IMR-90 (cell line): ENCODE results near the gene TMTC1. TPM values are rescaled to one million over a fixed set of nuclear protein-coding genes. Genes with fewer than 3 reads are reported as not detected.

Source experiments
- ATAC-seq: fragments of 200-7000 bp; cut with Tn5 transposase; 2 replicates; pipeline ENCODE4 v1.9.1; 2020; ENCODE audit warnings: low read depth, mild to moderate bottlenecking, moderate library complexity
- BruUV-seq: library from RNA; stranded (reverse); fragments of 400-500 nt; replicated peaks from 2 replicates; lab custom pipeline; 2021; lab: Mats Ljungman, UMichigan
- CTCF ChIA-PET: fragments of 300-600 bp; formaldehyde crosslinking; extraction: SDS; loops from one replicate; lab custom pipeline; 2021; ENCODE audit warnings: antibody characterized with exemption; lab: Yijun Ruan, JAX
- POLR2A ChIA-PET: fragments of 300-600 bp; sonication (Branson Sonifier 250); formaldehyde crosslinking; loops from one replicate; lab custom pipeline; 2022; ENCODE audit warnings: antibody characterized with exemption; ENCODE audit not compliant: unreplicated experiment; lab: Charles Lee
- DNase-seq: peaks from one replicate; pipeline ENCODE4 v3.0.0; 2013
- H2AFZ ChIP-seq: replicated peaks from 2 replicates; pipeline ENCODE3; 2013; ENCODE audit warnings: low read length, mild to moderate bottlenecking; ENCODE audit not compliant: poor library complexity
- H2AK5ac ChIP-seq: 2 replicates; pipeline ENCODE4 v1.6.1; 2013; ENCODE audit warnings: low read depth, low read length, inconsistent platforms
- H2AK9ac ChIP-seq: replicated peaks from 2 replicates; pipeline ENCODE3; 2013; ENCODE audit warnings: mild to moderate bottlenecking, low read depth, low read length, moderate library complexity; ENCODE audit not compliant: poor library complexity
- H2BK120ac ChIP-seq: 2 replicates; pipeline ENCODE4 v1.6.1; 2013; ENCODE audit warnings: low read depth, low read length, inconsistent platforms
- H2BK15ac ChIP-seq: 3 replicates; pipeline ENCODE4 v1.6.1; 2013; ENCODE audit warnings: low read depth, low read length, inconsistent platforms
- H2BK20ac ChIP-seq: 2 replicates; pipeline ENCODE4 v1.6.1; 2013; ENCODE audit warnings: low read depth, mild to moderate bottlenecking, inconsistent platforms, low read length, moderate library complexity
- H2BK5ac ChIP-seq: 2 replicates; pipeline ENCODE4 v1.6.1; 2013; ENCODE audit warnings: mild to moderate bottlenecking, low read depth, low read length, inconsistent platforms; ENCODE audit not compliant: poor library complexity, severe bottlenecking
- H3K14ac ChIP-seq: replicated peaks from 2 replicates; pipeline ENCODE4 v1.6.1; 2013; ENCODE audit warnings: low read depth, low read length, inconsistent platforms
- H3K18ac ChIP-seq: 2 replicates; pipeline ENCODE4 v1.6.1; 2013; ENCODE audit warnings: low read depth, low read length, control low read depth
- H3K23ac ChIP-seq: 2 replicates; pipeline ENCODE4 v1.6.1; 2013; ENCODE audit warnings: low read depth, low read length, inconsistent platforms
- H3K27ac ChIP-seq: 2 replicates; pipeline ENCODE4 v1.5.1; 2013; ENCODE audit warnings: mild to moderate bottlenecking, control low read depth, low read length; ENCODE audit not compliant: insufficient read depth
- H3K27me3 ChIP-seq: 2 replicates; pipeline ENCODE4 v1.6.1; 2013; ENCODE audit warnings: low read length; ENCODE audit not compliant: control insufficient read depth, insufficient read depth
- H3K36me3 ChIP-seq: 2 replicates; pipeline ENCODE4 v1.6.1; 2013; ENCODE audit warnings: low read length, mixed read lengths; ENCODE audit not compliant: control insufficient read depth, insufficient read depth
- H3K4ac ChIP-seq: 2 replicates; pipeline ENCODE4 v1.6.1; 2013; ENCODE audit warnings: low read depth, low read length, inconsistent platforms
- H3K4me1 ChIP-seq: 2 replicates; pipeline ENCODE4 v1.6.1; 2013; ENCODE audit warnings: low read length, mixed read lengths; ENCODE audit not compliant: control insufficient read depth, insufficient read depth
- H3K4me2 ChIP-seq: 2 replicates; pipeline ENCODE4 v1.6.1; 2013; ENCODE audit warnings: low read depth, mild to moderate bottlenecking, control low read depth, low read length, moderate library complexity
- H3K4me3 ChIP-seq: 2 replicates; pipeline ENCODE4 v1.5.1; 2013; ENCODE audit warnings: low read depth, mild to moderate bottlenecking, control low read depth, low read length, moderate library complexity; ENCODE audit not compliant: insufficient read depth
- H3K56ac ChIP-seq: 2 replicates; pipeline ENCODE4 v1.6.1; 2013; ENCODE audit warnings: low read length, inconsistent platforms; ENCODE audit not compliant: insufficient read depth; ENCODE audit errors: extremely low read depth
- H3K79me1 ChIP-seq, 2 experiments: 2 replicates each; pipeline ENCODE4 v1.6.1; 2013; ENCODE audit warnings: low read length in 2 of 2, inconsistent platforms in 1 of 2, low read depth in 1 of 2
- H3K9ac ChIP-seq: 2 replicates; pipeline ENCODE4 v1.6.1; 2013; ENCODE audit warnings: low read depth, low read length, control low read depth
- H3K9me1 ChIP-seq: 2 replicates; pipeline ENCODE4 v1.6.1; 2013; ENCODE audit warnings: low read length, inconsistent platforms; ENCODE audit not compliant: insufficient read depth
- H3K9me3 ChIP-seq: 2 replicates; pipeline ENCODE4 v1.6.1; 2013; ENCODE audit warnings: low read length; ENCODE audit not compliant: control insufficient read depth, insufficient read depth
- H4K20me1 ChIP-seq: 2 replicates; pipeline ENCODE4 v1.6.1; 2013; ENCODE audit warnings: low read length, inconsistent platforms; ENCODE audit not compliant: insufficient read depth
- H4K5ac ChIP-seq: 2 replicates; pipeline ENCODE4 v1.6.1; 2013; ENCODE audit warnings: mild to moderate bottlenecking, low read depth, low read length, control low read depth
- H4K8ac ChIP-seq, 2 experiments: 2 replicates each; pipeline ENCODE4 v1.6.1; 2013; ENCODE audit warnings: low read depth in 2 of 2, low read length in 2 of 2, control low read depth in 1 of 2, inconsistent platforms in 1 of 2
- H4K91ac ChIP-seq: 2 replicates; pipeline ENCODE4 v1.6.1; 2013; ENCODE audit warnings: low read depth, low read length, inconsistent platforms; ENCODE audit not compliant: insufficient read depth
- NFE2L2 ChIP-seq: fragments of 150-350 bp; IDR thresholded peaks from 2 replicates; pipeline ENCODE4 v1.6.1; 2016; ENCODE audit warnings: low read depth, mild to moderate bottlenecking, low read length
- RAD21 ChIP-seq: IDR thresholded peaks from 2 replicates; pipeline ENCODE4 v1.6.1; 2012; ENCODE audit warnings: low read length, improper control_type of control experiment
- RFX5 ChIP-seq: IDR thresholded peaks from 2 replicates; pipeline ENCODE4 v1.8.0; 2012; ENCODE audit warnings: low read depth, mild to moderate bottlenecking, low read length, moderate library complexity
- WGBS, 2 experiments: methylation state at CpG; one replicate each; pipeline versions ENCODE4 v1.1.5 to v1.1.7; 2013; ENCODE audit warnings: missing lambda C conversion rate in 2 of 2; ENCODE audit not compliant: insufficient read length in 1 of 2; ENCODE audit errors: extremely low coverage in 2 of 2; 5-methylcytosine and 5-hydroxymethylcytosine counted together
- dilution Hi-C: fragments of 300-500 bp; cut with HindIII; formaldehyde crosslinking; loops from one replicate; pipeline ENCODE4 v1.14.3; 2018; ENCODE audit warnings: low sequenced_read_pairs; ENCODE audit not compliant: unreplicated experiment
- in situ Hi-C: fragments of 300-500 bp; cut with MboI; formaldehyde crosslinking; loops from 3 replicates; pipeline ENCODE4 v1.14.3; 2019; ENCODE audit warnings: low sequenced_read_pairs, inconsistent platforms, mixed read lengths
- intact Hi-C: fragments of 100-400 bp; cut with micrococcal nuclease; formaldehyde crosslinking; loops from 2 replicates; pipeline ENCODE4 v1.10.0; 2022
- polyA plus RNA-seq, 3 experiments: library from polyadenylated mRNA; depleted of rRNA; stranded (reverse); fragments of >200 nt; gene quantifications; 2 replicates each; pipeline ENCODE4 v1.2.3, GENCODE V29; 2012; ENCODE audit warnings: low replicate concordance in 1 of 3
- total RNA-seq: library from RNA; depleted of rRNA; stranded (reverse); fragments of >200 nt; gene quantifications from 2 replicates; pipeline ENCODE4 v1.2.3, GENCODE V29; 2012

The TMTC1 gene
- total and polyA plus RNA-seq, 2 of the 4 experiments (the other 2 are of a cell fraction), result 12.5 to 36.4 TPM

DNA sequence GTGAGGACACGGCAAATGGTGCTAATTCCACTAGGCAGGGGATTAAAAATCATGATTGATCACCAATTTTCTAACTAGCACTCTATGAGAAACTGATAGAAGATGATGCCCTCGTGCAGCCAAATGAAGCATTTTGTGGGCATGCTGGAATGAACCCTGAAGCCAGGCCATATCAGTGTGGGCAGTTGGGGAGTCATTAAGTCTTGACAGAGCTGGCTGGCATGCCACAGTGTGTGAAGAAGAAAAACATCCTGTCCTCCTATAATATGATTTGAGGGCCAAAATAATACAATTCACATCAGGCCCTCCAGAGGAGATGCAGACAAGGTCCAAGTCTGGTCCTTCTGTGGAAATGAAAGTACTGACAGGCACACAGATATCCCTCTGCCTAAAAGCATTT is 107.1 kb downstream of the TMTC1 start:
- ATAC-seq (no peak), DNase-seq (no peak)
- no peaks in the 10 kb centered on the region for H3K9me3 ChIP-seq
- H2AK9ac ChIP-seq, result no peak overlapping the region
- WGBS, 2 experiments, result no CpG with 5 or more reads among the region's 2 CpGs
- peaks cover 11% of the 10 kb centered on the region for H3K4me1 ChIP-seq
- no peak overlapping the region for H3K18ac ChIP-seq
- dilution Hi-C loops (no loop called here), in situ Hi-C loops (no loop called here), intact Hi-C loops (no loop called here)
- no peak overlapping the region for H3K27ac ChIP-seq
- H3K27me3 ChIP-seq, result no peaks in the 10 kb centered on the region
- peaks cover 11 to 17% of the 10 kb centered on the region in 2 experiments; a peak in 3 of 4 replicates for H3K79me1 ChIP-seq
- H3K23ac ChIP-seq, result no peak overlapping the region
- H3K14ac ChIP-seq, result peak overlapping the region; percentile 25; the same call in 1 of the 2 replicates
- no peak overlapping the region for H3K4me2 ChIP-seq
- H2AFZ ChIP-seq, result no peak overlapping the region
- BruUV-seq, result no TSS peak
- H3K36me3 ChIP-seq, result peaks cover 13% of the 10 kb centered on the region
- no peak overlapping the region for H3K4ac ChIP-seq
- no peak overlapping the region for H2BK20ac ChIP-seq
- H3K56ac ChIP-seq, result no peak overlapping the region
- H4K8ac ChIP-seq, result no peak overlapping the region
- H2BK5ac ChIP-seq, result no peak overlapping the region
- H3K4me3 ChIP-seq, result no peak overlapping the region
- no peak overlapping the region for H3K9ac ChIP-seq
- TF ChIP-seq RAD21, result no peak
- TF ChIP-seq RFX5, result no peak
- no peak for TF ChIP-seq NFE2L2
- ChIA-PET POLR2A (no interaction called here), CTCF (no interaction called here)
- H4K20me1 ChIP-seq, result peaks cover 8% of the 10 kb centered on the region; the same call in 1 of the 2 replicates
- no peak overlapping the region for H4K91ac ChIP-seq
- H3K9me1 ChIP-seq, result peaks cover 8% of the 10 kb centered on the region; the same call in 1 of the 2 replicates
- no peak overlapping the region for H2BK120ac ChIP-seq
- H2AK5ac ChIP-seq, result peak overlapping the region; percentile 2; the same call in 1 of the 2 replicates
- H2BK15ac ChIP-seq, result no peak overlapping the region
- no peak overlapping the region for H4K5ac ChIP-seq
